ENCODE results near the gene CARD19. TPM values are rescaled to one million over a fixed set of nuclear protein-coding genes. Genes with fewer than 3 reads are reported as not detected.
A peak's percentile ranks its signal among the peaks of the same experiment; 100 is the strongest.

The CARD19 gene
- total and polyA plus RNA-seq, 2 of the 8 experiments (the other 6 are each of a cell fraction or from before 2014, with no cell fraction given), result 21.2 to 112 TPM

GRCh38 chr9:93059715-93060578, 36.1 kb upstream of the CARD19 start:
- no peaks in the 10 kb centered on the region for H3K79me2 ChIP-seq (ENCODE audit: control insufficient read depth in 1 of 2, insufficient read depth in 2 of 2, low read length in 2 of 2)
- peak overlapping the region in 1 of 2 experiments; percentile 74; a peak in 2 of 4 replicates for H3K4me2 ChIP-seq (ENCODE audit: insufficient read depth in 1 of 2, low read depth in 2 of 2, low read length in 2 of 2)
- no peaks in the 10 kb centered on the region for H4K20me1 ChIP-seq (replicated peaks in 1 of 2; ENCODE audit: control insufficient read depth in 1 of 2, insufficient read depth in 2 of 2, low read length in 2 of 2)
- H3K4me3 ChIP-seq (ENCODE audit: extremely low read depth in 1 of 4, insufficient read depth in 2 of 4, low read depth in 3 of 4, low read length in 4 of 4), result no peak overlapping the region
- whole genome bisulfite sequencing, 2 experiments (ENCODE audit: extremely low coverage in 1 of 2, insufficient coverage in 1 of 2, insufficient read length in 1 of 2, insufficient replicate concordance in 2 of 2, low coverage in 1 of 2, low lambda C conversion rate in 2 of 2, missing lambda C conversion rate in 1 of 2), result 82% methylated on average over 7 of the region's 7 CpGs; no CpG with 5 or more reads in 1 of the 2 experiments
- 0 out of 2 replicates have a peak overlapping the region, but pooled peaks have one; percentile 16 for H2BK5ac ChIP-seq (ENCODE audit: low read depth, low read length)
- CTCF ChIA-PET (ENCODE audit: partially characterized antibody), result interaction anchor here (0.6 to 2.1 kb wide), 11 partner anchors 11 to 243 kb away, joined by 3 to 9 read pairs (median 3); no protein-coding TSS in a partner anchor
- peaks cover 3% of the 10 kb centered on the region; the same call in 1 of the 2 replicates for H3K23me2 ChIP-seq (ENCODE audit: low read depth, low read length)
- H3K9ac ChIP-seq (replicated peaks in 1 of 4; ENCODE audit: extremely low read depth in 1 of 4, low read depth in 3 of 4, low read length in 3 of 4), result 0 out of 7 replicates have a peak overlapping the region, but pooled peaks of 1 of the 4 experiments have one; percentile 10
- H2BK12ac ChIP-seq (ENCODE audit: low read depth, low read length), result peak overlapping the region; percentile 80
- H4K5ac ChIP-seq (ENCODE audit: insufficient read length, low read depth, low read length), result no peak overlapping the region
- H3K79me1 ChIP-seq (ENCODE audit: low read depth, low read length), result peaks cover 2% of the 10 kb centered on the region; the same call in 1 of the 2 replicates
- H4K8ac ChIP-seq (ENCODE audit: extremely low read depth, insufficient read depth, low read length), result peak overlapping the region; percentile 87; the same call in 1 of the 2 replicates
- peak overlapping the region; percentile 21 for H3K4ac ChIP-seq (replicated peaks; ENCODE audit: insufficient read length, low read depth, low read length)
- H3K14ac ChIP-seq (ENCODE audit: insufficient read length), result no peak overlapping the region
- no peaks in the 10 kb centered on the region for H3K36me3 ChIP-seq (ENCODE audit: control insufficient read depth in 2 of 4, insufficient read depth in 4 of 4, low read length in 3 of 4)
- no peak overlapping the region; the same call in 1 of the 2 replicates for H2BK15ac ChIP-seq (ENCODE audit: low read length)
- H2BK20ac ChIP-seq (ENCODE audit: low read length), result 0 out of 2 replicates have a peak overlapping the region, but pooled peaks have one; percentile 48
- H3K18ac ChIP-seq (ENCODE audit: extremely low read depth, low read length), result peak overlapping the region; percentile 6; the same call in 1 of the 2 replicates
- no peak overlapping the region for H3K27ac ChIP-seq (ENCODE audit: low read depth, low read length)
- POLR2A ChIA-PET (ENCODE audit: partially characterized antibody), result interaction anchor here (0.6 to 1.2 kb wide), 5 partner anchors 13 to 39 kb away, joined by 3 to 5 read pairs (median 3); no protein-coding TSS in a partner anchor
- FAIRE-seq (no peak), DNase-seq (ENCODE audit: low read depth in 1 of 2, low spot score in 2 of 2) (no peak)
- H2AFZ ChIP-seq (ENCODE audit: low read length), result no peak overlapping the region
- TF ChIP-seq TEAD4 (IDR thresholded peaks at IDR 0.05; ENCODE audit: low read depth, low read length) (peak; percentile 77), YY1 (IDR thresholded peaks at IDR 0.05; ENCODE audit: low read depth, low read length) (peak; percentile 36; the same call in 1 of the 2 replicates), KDM1A (IDR thresholded peaks at IDR 0.05; ENCODE audit: borderline replicate concordance, low read length) (no peak), HDAC2 (IDR thresholded peaks at IDR 0.05; ENCODE audit: borderline replicate concordance in 1 of 2, low read depth in 2 of 2, low read length in 2 of 2) (no peak)
- no peak overlapping the region for H3K56ac ChIP-seq (replicated peaks; ENCODE audit: insufficient read length, low read depth, low read length)
- peak overlapping the region; percentile 10 for H4K91ac ChIP-seq (replicated peaks; ENCODE audit: insufficient read length, low read length)
- H3K9me3 ChIP-seq (ENCODE audit: insufficient read depth in 2 of 2, low read depth in 1 of 2, low read length in 1 of 2), result no peaks in the 10 kb centered on the region
- peak overlapping the region; percentile 53; the same call in 1 of the 2 replicates for H2AK5ac ChIP-seq (ENCODE audit: low read depth, low read length)
- H3K23ac ChIP-seq (ENCODE audit: insufficient read length), result no peak overlapping the region
- peak overlapping the region; percentile 34 for H2BK120ac ChIP-seq (replicated peaks; ENCODE audit: low read depth, low read length)
- peaks cover 0 to 16% (median 7%) of the 10 kb centered on the region in 4 experiments; a peak in 5 of 7 replicates for H3K27me3 ChIP-seq (replicated peaks in 1 of 4; ENCODE audit: control insufficient read depth in 3 of 4, extremely low read depth in 1 of 4, insufficient read depth in 3 of 4, low read length in 3 of 4)
- peaks cover 0 to 31% (median 20%) of the 10 kb centered on the region in 4 experiments; a peak in 6 of 7 replicates for H3K4me1 ChIP-seq (replicated peaks in 1 of 4; ENCODE audit: control insufficient read depth in 3 of 4, insufficient read depth in 4 of 4, low read length in 3 of 4)

Measured in H1 (cell line).